Colonic mucosa (tissue), 4 donors: ENCODE data around the gene ACAD11. TPM values are rescaled to one million over a fixed set of nuclear protein-coding genes. Genes with fewer than 3 reads are reported as not detected.
"Not testable (repeated sequence)": the region's sequence is repeated elsewhere in the genome, so short reads cannot be mapped to it uniquely, and the experiment has no call there.

Source experiments
- DNase-seq: peaks from one replicate; pipeline ENCODE4 v3.0.0-alpha.2; 2020
- H3K27ac ChIP-seq: fragments of 200-600 bp; one replicate; pipeline ENCODE4 v1.8.0; 2021
- H3K27me3 ChIP-seq: fragments of 200-600 bp; one replicate; pipeline ENCODE4 v1.8.0; 2021
- H3K36me3 ChIP-seq: fragments of 200-600 bp; one replicate; pipeline ENCODE4 v1.8.0; 2021
- H3K4me1 ChIP-seq: fragments of 200-600 bp; one replicate; pipeline ENCODE4 v1.8.0; 2021; ENCODE audit warnings: mild to moderate bottlenecking
- H3K4me3 ChIP-seq: fragments of 200-600 bp; one replicate; pipeline ENCODE4 v1.8.0; 2021
- H3K9ac ChIP-seq, 2 donors: one replicate each; pipeline ENCODE4 v1.7.0; 2013; ENCODE audit warnings: control low read depth in 2 of 2, low read depth in 2 of 2, low read length in 2 of 2
- H3K9me3 ChIP-seq: fragments of 200-600 bp; one replicate; pipeline ENCODE4 v1.8.0; 2021
- intact Hi-C: fragments of 100-400 bp; cut with DNase I; formaldehyde crosslinking; loops from one replicate; pipeline ENCODE4 v1.14.1; 2022
- total RNA-seq, 2 donors: library from RNA; stranded (reverse); fragmentation: NEBNext Ultra II Directional in 1 of 2; extraction: Animal tissue kit (Norgen Biotek cat#: 25700) in 1 of 2; gene quantifications; one replicate each; pipeline ENCODE4 v1.2.1, GENCODE V29; 2021
- TF ChIP-seq, protein P1 (sequence below): fragments of 200-600 bp; IDR thresholded peaks from one replicate; pipeline ENCODE4 v1.8.0; 2022; ENCODE audit warnings: antibody characterized with exemption, mild to moderate bottlenecking
- donor health status: healthy.
- donor health status: DM: no; HTN: no; CAD: no.
- donor health status: DM: no; HTN: no; CAD: no.

Gene ACAD11
- total RNA-seq, 2 donors from 2014 or later, result 7.2 to 8.9 TPM

DNA sequence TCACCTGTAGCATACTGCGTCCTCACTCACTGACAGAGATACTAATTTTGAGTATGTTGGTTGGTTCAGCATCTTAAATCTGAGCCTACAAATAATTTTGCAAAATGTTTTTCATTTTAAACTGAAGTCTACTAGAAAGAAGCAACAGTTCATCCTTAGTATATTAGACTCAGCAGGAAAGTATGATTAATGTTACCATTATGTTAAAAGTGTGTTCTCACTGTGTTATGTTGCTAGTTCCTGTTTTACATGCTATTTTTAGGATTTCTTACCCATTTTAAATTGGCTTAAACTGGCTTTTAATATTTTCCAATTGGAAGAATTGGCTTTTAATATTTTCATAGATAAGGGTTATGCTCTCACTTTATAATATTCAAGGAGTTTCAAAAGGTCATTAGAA lies 36.8 kb downstream of the ACAD11 start:
- H3K4me1 ChIP-seq, result no peaks in the 10 kb centered on the region
- no peak overlapping the region for H3K9ac ChIP-seq
- intact Hi-C loops, result no loop called here
- H3K27me3 ChIP-seq, result no peaks in the 10 kb centered on the region
- DNase-seq, result no peak
- H3K27ac ChIP-seq, result no peak overlapping the region
- H3K9me3 ChIP-seq, result no peaks in the 10 kb centered on the region
- TF ChIP-seq, protein P1, sequence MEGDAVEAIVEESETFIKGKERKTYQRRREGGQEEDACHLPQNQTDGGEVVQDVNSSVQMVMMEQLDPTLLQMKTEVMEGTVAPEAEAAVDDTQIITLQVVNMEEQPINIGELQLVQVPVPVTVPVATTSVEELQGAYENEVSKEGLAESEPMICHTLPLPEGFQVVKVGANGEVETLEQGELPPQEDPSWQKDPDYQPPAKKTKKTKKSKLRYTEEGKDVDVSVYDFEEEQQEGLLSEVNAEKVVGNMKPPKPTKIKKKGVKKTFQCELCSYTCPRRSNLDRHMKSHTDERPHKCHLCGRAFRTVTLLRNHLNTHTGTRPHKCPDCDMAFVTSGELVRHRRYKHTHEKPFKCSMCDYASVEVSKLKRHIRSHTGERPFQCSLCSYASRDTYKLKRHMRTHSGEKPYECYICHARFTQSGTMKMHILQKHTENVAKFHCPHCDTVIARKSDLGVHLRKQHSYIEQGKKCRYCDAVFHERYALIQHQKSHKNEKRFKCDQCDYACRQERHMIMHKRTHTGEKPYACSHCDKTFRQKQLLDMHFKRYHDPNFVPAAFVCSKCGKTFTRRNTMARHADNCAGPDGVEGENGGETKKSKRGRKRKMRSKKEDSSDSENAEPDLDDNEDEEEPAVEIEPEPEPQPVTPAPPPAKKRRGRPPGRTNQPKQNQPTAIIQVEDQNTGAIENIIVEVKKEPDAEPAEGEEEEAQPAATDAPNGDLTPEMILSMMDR, result no peak
- H3K4me3 ChIP-seq, result no peak overlapping the region
- H3K36me3 ChIP-seq, result no peaks in the 10 kb centered on the region

DNA sequence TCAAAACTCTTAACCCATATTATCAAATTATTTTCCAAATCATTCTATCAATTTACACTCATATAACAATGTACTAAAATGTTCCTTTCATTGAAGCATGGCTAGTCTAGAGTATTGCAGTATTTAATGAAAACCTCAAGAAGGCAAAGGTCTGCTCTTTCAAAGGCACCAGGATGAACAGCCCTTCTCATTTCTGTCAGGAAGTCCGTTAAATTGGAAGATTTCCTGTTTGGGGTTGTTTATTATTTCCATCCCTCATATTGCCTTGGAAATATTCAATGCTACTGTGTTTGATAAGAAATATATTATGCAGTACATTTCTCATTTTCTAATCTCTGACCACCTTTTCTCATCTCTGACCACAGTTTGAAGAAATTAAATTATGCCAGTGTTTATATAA lies 37.5 kb downstream of the ACAD11 start:
- Histone ChIP-seq H3K36me3 (no peaks in the 10 kb centered on the region), H3K27ac (no peak overlapping the region), H3K27me3 (no peaks in the 10 kb centered on the region), H3K4me3 (no peak overlapping the region), H3K9ac (no peak overlapping the region), H3K4me1 (no peaks in the 10 kb centered on the region), H3K9me3 (no peaks in the 10 kb centered on the region)
- no peak for DNase-seq
- TF ChIP-seq, protein P1, result no peak
- intact Hi-C loops, result no loop called here

DNA sequence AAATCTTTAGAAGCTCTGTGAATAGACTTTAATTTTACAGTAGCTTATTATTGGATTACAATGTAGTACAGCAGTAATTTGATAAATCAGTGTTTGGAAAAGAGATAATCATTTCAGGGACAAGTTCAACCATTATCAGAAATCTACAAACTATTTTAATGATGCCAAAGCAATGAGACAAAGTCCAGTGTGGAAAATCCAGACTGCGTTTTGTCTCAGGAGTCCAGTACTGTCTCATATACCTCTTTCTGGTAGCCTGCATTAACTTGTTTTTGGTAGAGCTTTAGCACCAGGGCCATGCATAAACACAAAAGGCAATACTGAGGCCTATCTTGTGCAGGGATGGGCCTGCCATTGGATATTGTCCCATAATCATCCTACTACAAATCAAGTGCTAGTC lies 42.8 kb downstream of the ACAD11 start:
- intact Hi-C loops, result no loop called here
- no peak for DNase-seq
- no peak overlapping the region for H3K4me3 ChIP-seq

DNA sequence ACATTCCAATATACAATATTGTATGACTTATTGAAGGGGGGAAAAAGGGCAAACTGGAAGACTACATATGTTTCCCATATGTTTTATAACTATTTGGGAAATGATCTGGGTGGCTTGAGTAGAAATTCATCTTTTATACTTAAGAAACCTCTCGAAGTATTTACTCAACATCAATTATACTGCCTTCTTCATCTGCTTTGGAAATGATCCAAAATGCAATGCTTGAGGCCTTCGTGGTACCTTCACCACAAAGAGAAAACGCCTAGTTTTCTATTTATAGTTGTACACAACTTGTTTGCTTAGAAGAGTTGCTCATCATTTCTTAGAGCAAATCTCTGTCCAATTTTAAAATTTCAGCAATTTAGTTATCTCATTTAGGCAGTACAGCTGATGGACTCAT lies 43.7 kb downstream of the ACAD11 start:
- Histone ChIP-seq H3K27ac (no peak overlapping the region), H3K4me1 (no peaks in the 10 kb centered on the region), H3K4me3 (no peak overlapping the region), H3K9me3 (no peaks in the 10 kb centered on the region), H3K36me3 (no peaks in the 10 kb centered on the region), H3K27me3 (no peaks in the 10 kb centered on the region), H3K9ac (no peak overlapping the region)
- TF ChIP-seq, protein P1, result no peak
- no peak for DNase-seq
- intact Hi-C loops, result no loop called here

More for the DNA sequence above, 42.8 kb downstream of the ACAD11 start:
- TF ChIP-seq, protein P1, result no peak
- no peak overlapping the region for H3K9ac ChIP-seq
- no peaks in the 10 kb centered on the region for H3K9me3 ChIP-seq
- H3K36me3 ChIP-seq, result no peaks in the 10 kb centered on the region
- no peaks in the 10 kb centered on the region for H3K4me1 ChIP-seq
- no peak overlapping the region for H3K27ac ChIP-seq
- no peaks in the 10 kb centered on the region for H3K27me3 ChIP-seq

DNA sequence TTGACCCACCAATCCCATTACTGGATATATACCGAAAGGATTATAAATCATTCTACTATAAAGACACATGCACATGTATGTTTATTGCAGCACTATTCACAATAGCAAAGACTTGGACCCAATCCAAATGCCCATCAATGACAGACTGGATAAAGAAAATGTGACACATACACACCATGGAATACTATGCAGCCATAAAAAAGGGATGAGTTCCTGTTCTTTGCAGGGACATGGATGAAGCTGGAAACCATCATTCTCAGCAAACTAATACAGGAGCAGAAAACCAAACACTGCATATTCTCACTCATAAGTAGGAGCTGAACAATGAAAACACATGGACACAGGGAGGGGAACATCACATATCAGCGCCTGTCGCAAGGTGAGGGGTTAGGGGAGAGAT lies 44.3 kb downstream of the ACAD11 start:
- H3K36me3 ChIP-seq, H3K9ac ChIP-seq, H3K27me3 ChIP-seq, H3K9me3 ChIP-seq, H3K27ac ChIP-seq, H3K4me1 ChIP-seq, intact Hi-C loops, DNase-seq, H3K4me3 ChIP-seq: not testable (repeated sequence)

DNA sequence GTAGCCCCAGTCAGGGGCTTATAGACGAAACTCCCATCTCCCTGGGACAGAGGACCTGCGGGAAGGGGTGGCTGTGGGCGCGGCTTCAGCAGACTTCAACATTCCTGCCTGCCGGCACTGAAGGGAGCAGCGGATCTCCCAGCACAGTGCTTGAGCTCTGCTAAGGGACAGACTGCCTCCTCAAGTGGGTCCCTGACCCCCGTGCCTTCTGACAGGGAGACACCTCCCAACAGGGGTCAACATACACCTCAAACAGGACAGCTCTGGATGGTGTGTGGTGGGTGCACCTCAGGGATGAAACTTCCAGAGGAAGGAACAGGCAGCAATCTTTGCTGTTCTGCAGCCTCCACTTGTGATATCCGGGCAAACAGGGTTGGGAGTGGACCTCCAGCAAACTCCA lies 53.0 kb downstream of the ACAD11 start:
- H3K9ac ChIP-seq, H3K4me3 ChIP-seq, H3K9me3 ChIP-seq, H3K4me1 ChIP-seq, DNase-seq, H3K36me3 ChIP-seq, H3K27me3 ChIP-seq, intact Hi-C loops, H3K27ac ChIP-seq: not testable (repeated sequence)

DNA sequence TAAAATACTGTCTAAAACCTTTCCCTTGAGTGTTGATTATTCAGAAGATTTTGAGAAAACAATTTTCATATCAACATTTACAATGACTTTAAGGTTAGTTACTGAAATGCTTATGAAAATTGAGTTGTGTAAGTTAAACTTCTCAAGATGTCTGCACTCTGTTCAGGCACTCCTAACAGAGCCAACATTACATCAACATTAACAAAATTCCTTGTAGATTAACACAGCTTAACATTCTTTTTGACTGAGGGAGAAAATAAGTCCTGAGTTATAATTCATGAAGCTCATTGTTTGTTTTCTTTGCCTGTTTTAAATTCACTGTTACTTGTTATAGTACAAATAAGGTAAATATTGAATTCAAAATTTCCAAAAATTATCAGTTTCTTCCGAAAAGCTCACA lies 53.5 kb downstream of the ACAD11 start:
- Histone ChIP-seq H3K9ac (no peak overlapping the region), H3K27ac (no peak overlapping the region), H3K9me3 (no peaks in the 10 kb centered on the region), H3K4me3 (no peak overlapping the region), H3K4me1 (no peaks in the 10 kb centered on the region), H3K27me3 (no peaks in the 10 kb centered on the region), H3K36me3 (no peaks in the 10 kb centered on the region)
- TF ChIP-seq, protein P1, result no peak
- intact Hi-C loops, result no loop called here
- DNase-seq, result no peak
